Panc1 (cell line): ENCODE measurements around the gene MTHFSD. TPM values are rescaled to one million over a fixed set of nuclear protein-coding genes. Genes with fewer than 3 reads are reported as not detected.

ENCODE experiments used
- ATAC-seq: fragments of 200-7000 bp; cut with Tn5 transposase; 2 replicates; pipeline ENCODE4 v1.9.1; 2020; ENCODE audit warnings: mild to moderate bottlenecking, moderate library complexity
- BruUV-seq: library from RNA; stranded (reverse); fragments of 400-500 nt; replicated peaks from 2 replicates; lab custom pipeline; 2021; lab: Mats Ljungman, UMichigan
- CTCF ChIA-PET: fragments of 300-600 bp; sonication (Branson Sonifier 250); formaldehyde crosslinking; loops from one replicate; lab custom pipeline; 2022; ENCODE audit warnings: antibody characterized with exemption; lab: Charles Lee
- POLR2A ChIA-PET: fragments of 300-600 bp; sonication (Branson Sonifier 250); formaldehyde crosslinking; loops from one replicate; lab custom pipeline; 2022; ENCODE audit warnings: antibody characterized with exemption; lab: Charles Lee
- DNase-seq: peaks from one replicate; pipeline ENCODE4 v3.0.0-alpha.2; 2010; ENCODE audit warnings: low read depth, low spot score
- H3K27ac ChIP-seq: 2 replicates; pipeline ENCODE4 v1.5.1; 2011; ENCODE audit warnings: mild to moderate bottlenecking, low read length, inconsistent platforms
- H3K27me3 ChIP-seq: fragments of 200-500 bp; sonication (Bioruptor generic); 2 replicates; pipeline ENCODE4 v1.6.0; 2014; ENCODE audit warnings: low read length, inconsistent platforms; ENCODE audit not compliant: control insufficient read depth, insufficient read depth
- H3K36me3 ChIP-seq: fragments of 200-500 bp; sonication (Bioruptor generic); 2 replicates; pipeline ENCODE4 v1.5.1; 2014; ENCODE audit warnings: inconsistent platforms, mild to moderate bottlenecking, low read length, moderate library complexity; ENCODE audit not compliant: control insufficient read depth, insufficient read depth
- H3K4me1 ChIP-seq: 2 replicates; pipeline ENCODE4 v1.5.1; 2011; ENCODE audit warnings: inconsistent platforms, mild to moderate bottlenecking, low read length, moderate library complexity; ENCODE audit not compliant: control insufficient read depth, insufficient read depth
- H3K4me3 ChIP-seq, 2 experiments: 2 replicates each; pipeline ENCODE4 v1.5.1; 2011 to 2012; ENCODE audit warnings: low read depth in 2 of 2, low read length in 2 of 2, mild to moderate bottlenecking in 2 of 2, inconsistent platforms in 1 of 2, moderate library complexity in 1 of 2
- H3K9me3 ChIP-seq: fragments of 200-500 bp; sonication (Bioruptor generic); 2 replicates; pipeline ENCODE4 v1.5.1; 2014; ENCODE audit warnings: low read depth, mild to moderate bottlenecking, inconsistent platforms, low read length, moderate library complexity; ENCODE audit not compliant: control insufficient read depth, insufficient read depth
- POLR2AphosphoS5 ChIP-seq: IDR thresholded peaks from 2 replicates; pipeline ENCODE4 v1.6.1; 2012; ENCODE audit warnings: mild to moderate bottlenecking, low read depth, low read length, moderate library complexity
- SIN3A ChIP-seq: IDR thresholded peaks from 2 replicates; pipeline ENCODE4 v1.6.1; 2012; ENCODE audit warnings: low read depth, mild to moderate bottlenecking, low read length, moderate library complexity, borderline replicate concordance; ENCODE audit not compliant: insufficient read depth
- TCF7L2 ChIP-seq: IDR thresholded peaks from 2 replicates; pipeline ENCODE4 v1.6.1; 2011; ENCODE audit warnings: mild to moderate bottlenecking, low read depth, low read length, inconsistent platforms
- in situ Hi-C: cut with HindIII; loops from 2 replicates; pipeline ENCODE4 v1.10.0; 2016; ENCODE audit warnings: low sequenced_read_pairs, low pct_unique_long_range_greater_than_20kb
- intact Hi-C: fragments of 100-400 bp; cut with micrococcal nuclease; formaldehyde crosslinking; loops from one replicate; pipeline ENCODE4 v1.10.0; 2022; ENCODE audit not compliant: unreplicated experiment
- total RNA-seq: library from RNA; stranded (reverse); gene quantifications from one replicate; pipeline ENCODE4 v1.2.1, GENCODE V29; 2021; ENCODE audit not compliant: unreplicated experiment
- TF ChIP-seq, protein P1 (sequence below): fragments of 450-650 bp; IDR thresholded peaks from 2 replicates; pipeline ENCODE4 v1.5.1; 2017; ENCODE audit warnings: mild to moderate bottlenecking
- TF ChIP-seq, protein P2 (sequence below), 2 experiments: IDR thresholded peaks; 2 replicates each; pipeline ENCODE4 v1.6.1; 2011 to 2012; ENCODE audit warnings: low read depth in 2 of 2, control low read depth in 1 of 2, low read length in 1 of 2, mild to moderate bottlenecking in 1 of 2, moderate library complexity in 1 of 2; ENCODE audit not compliant: insufficient read depth in 1 of 2

The MTHFSD gene
- total RNA-seq, 1 experiment from 2014 or later, result 16.5 TPM

DNA sequence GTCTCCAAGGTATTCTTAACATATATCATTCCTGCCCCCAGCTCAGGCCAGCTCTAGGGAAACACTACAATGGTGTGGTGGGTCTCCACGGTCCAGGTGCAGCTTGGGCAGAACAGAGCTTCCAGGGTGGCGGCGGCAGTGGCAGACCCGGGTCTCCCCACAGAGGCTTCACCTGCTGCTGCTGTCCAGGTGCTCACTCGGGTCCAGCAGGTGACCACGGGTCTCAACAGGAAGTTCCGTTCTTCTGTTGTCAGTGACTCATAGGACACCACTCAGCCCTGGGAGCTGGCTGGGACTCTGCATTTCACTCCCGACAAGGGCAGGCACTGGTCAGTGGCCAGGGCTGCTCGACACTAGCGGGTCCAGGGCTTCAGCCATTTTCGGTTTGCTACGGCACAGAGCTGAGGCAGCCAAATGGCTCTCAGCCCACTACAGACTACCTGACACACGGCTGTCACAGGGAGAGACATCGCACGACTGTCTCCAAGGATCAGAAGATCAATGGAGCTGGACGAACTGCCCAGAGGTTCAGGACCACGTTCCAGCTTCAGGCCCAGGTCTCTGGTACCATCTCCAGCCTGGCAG is 16.7 kb downstream of the MTHFSD start:
- no peaks in the 10 kb centered on the region for H3K4me1 ChIP-seq
- no peaks in the 10 kb centered on the region for H3K36me3 ChIP-seq
- TF ChIP-seq TCF7L2 (no peak), POLR2AphosphoS5 (no peak), SIN3A (no peak)
- TF ChIP-seq, protein P1, sequence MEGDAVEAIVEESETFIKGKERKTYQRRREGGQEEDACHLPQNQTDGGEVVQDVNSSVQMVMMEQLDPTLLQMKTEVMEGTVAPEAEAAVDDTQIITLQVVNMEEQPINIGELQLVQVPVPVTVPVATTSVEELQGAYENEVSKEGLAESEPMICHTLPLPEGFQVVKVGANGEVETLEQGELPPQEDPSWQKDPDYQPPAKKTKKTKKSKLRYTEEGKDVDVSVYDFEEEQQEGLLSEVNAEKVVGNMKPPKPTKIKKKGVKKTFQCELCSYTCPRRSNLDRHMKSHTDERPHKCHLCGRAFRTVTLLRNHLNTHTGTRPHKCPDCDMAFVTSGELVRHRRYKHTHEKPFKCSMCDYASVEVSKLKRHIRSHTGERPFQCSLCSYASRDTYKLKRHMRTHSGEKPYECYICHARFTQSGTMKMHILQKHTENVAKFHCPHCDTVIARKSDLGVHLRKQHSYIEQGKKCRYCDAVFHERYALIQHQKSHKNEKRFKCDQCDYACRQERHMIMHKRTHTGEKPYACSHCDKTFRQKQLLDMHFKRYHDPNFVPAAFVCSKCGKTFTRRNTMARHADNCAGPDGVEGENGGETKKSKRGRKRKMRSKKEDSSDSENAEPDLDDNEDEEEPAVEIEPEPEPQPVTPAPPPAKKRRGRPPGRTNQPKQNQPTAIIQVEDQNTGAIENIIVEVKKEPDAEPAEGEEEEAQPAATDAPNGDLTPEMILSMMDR, result no peak
- TF ChIP-seq, protein P2, sequence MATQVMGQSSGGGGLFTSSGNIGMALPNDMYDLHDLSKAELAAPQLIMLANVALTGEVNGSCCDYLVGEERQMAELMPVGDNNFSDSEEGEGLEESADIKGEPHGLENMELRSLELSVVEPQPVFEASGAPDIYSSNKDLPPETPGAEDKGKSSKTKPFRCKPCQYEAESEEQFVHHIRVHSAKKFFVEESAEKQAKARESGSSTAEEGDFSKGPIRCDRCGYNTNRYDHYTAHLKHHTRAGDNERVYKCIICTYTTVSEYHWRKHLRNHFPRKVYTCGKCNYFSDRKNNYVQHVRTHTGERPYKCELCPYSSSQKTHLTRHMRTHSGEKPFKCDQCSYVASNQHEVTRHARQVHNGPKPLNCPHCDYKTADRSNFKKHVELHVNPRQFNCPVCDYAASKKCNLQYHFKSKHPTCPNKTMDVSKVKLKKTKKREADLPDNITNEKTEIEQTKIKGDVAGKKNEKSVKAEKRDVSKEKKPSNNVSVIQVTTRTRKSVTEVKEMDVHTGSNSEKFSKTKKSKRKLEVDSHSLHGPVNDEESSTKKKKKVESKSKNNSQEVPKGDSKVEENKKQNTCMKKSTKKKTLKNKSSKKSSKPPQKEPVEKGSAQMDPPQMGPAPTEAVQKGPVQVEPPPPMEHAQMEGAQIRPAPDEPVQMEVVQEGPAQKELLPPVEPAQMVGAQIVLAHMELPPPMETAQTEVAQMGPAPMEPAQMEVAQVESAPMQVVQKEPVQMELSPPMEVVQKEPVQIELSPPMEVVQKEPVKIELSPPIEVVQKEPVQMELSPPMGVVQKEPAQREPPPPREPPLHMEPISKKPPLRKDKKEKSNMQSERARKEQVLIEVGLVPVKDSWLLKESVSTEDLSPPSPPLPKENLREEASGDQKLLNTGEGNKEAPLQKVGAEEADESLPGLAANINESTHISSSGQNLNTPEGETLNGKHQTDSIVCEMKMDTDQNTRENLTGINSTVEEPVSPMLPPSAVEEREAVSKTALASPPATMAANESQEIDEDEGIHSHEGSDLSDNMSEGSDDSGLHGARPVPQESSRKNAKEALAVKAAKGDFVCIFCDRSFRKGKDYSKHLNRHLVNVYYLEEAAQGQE (IDR thresholded peaks at IDR 0.05; ENCODE audit: insufficient read depth in 1 of 2, low read depth in 2 of 2, low read length in 1 of 2), result no peak
- CTCF ChIA-PET, result no interaction called here
- DNase-seq (no peak), ATAC-seq (no peak)
- in situ Hi-C loops (no loop called here), intact Hi-C loops (no loop called here)
- no peaks in the 10 kb centered on the region for H3K27me3 ChIP-seq
- no peak overlapping the region for H3K4me3 ChIP-seq
- POLR2A ChIA-PET, result no interaction called here
- H3K9me3 ChIP-seq, result no peaks in the 10 kb centered on the region
- H3K27ac ChIP-seq, result no peak overlapping the region
- BruUV-seq, result no TSS peak

DNA sequence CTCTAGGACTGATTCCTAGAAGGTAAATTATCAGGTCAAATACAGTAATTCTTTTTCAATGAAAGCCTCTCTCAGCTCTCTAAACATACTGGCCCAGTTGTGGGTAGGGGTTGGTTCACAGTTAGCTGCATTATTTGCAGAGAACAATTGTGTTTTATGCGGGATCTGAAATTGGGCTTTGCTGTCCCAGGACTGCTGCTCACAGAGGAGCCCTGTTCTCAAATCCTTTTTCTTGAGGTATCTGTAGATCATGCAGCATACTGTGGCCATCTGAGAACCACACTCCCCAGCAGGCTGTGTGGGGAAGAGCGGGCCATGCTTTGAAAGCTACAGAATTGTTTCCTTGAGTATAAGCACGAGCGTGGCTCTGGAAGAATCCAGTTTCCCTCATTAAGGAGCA is 17.5 kb downstream of the MTHFSD start:
- no TSS peak for BruUV-seq
- no peaks in the 10 kb centered on the region for H3K4me1 ChIP-seq
- DNase-seq (no peak), ATAC-seq (no peak)
- H3K9me3 ChIP-seq, result no peaks in the 10 kb centered on the region
- H3K27me3 ChIP-seq, result no peaks in the 10 kb centered on the region
- H3K4me3 ChIP-seq, result no peak overlapping the region
- in situ Hi-C loops, result no loop called here
- intact Hi-C loops, result no loop called here
- H3K36me3 ChIP-seq, result no peaks in the 10 kb centered on the region
- POLR2A ChIA-PET, result no interaction called here
- CTCF ChIA-PET, result interaction anchor here (0.7 kb wide), 1 partner anchor 1470 kb away, joined by 4 read pairs; no protein-coding TSS in a partner anchor
- H3K27ac ChIP-seq, result no peak overlapping the region
- TF ChIP-seq TCF7L2, result no peak
- no peak for TF ChIP-seq POLR2AphosphoS5
- TF ChIP-seq, protein P2 (IDR thresholded peaks at IDR 0.05; ENCODE audit: insufficient read depth in 1 of 2, low read depth in 2 of 2, low read length in 1 of 2), result no peak
- TF ChIP-seq, protein P1, result no peak
- no peak for TF ChIP-seq SIN3A
